HG03432 (cell line): ENCODE measurements around the gene PRH1.

Source experiments
- ATAC-seq: cut with Tn5 transposase; IDR thresholded peaks from one replicate; pipeline ENCODE4 v1.9.1; 2021; ENCODE audit warnings: mild to moderate bottlenecking, moderate library complexity; ENCODE audit not compliant: unreplicated experiment

Gene PRH1

GRCh38 chr12:10884086-10884725 lies at the start of gene PRH1:
Gene PRH1 (minus strand): TSS chr12:10884255. CDS start chr12:10884217, 38 bp downstream.
- no peak for ATAC-seq

DNA sequence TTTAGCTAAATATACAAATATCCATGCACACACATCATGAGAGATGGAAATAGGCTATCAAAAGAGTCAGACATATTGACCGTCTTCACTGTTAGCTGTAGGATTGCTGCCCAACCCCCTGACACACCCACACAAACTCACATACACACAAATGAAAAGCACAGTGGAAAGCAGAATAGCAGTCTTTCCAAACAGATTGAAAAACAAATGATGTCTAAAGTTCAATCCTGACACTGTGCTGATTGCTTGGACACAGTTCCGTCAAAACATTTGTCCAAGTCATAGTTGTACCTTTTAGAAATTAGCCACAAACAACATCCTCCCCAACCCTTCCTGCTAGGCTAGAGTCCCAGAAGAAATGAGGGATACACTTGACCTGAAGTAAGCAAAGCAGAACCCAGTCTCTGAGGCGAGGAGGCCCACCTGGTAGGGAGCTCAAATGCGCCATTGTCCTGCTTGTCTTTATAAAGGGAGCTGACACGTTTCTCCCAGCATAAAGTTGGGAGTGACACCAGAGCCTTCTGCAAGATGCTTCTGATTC lies 44.8 kb upstream of the PRH1 start, which contains the start of gene PRH2:
Gene PRH2, plus strand, starts transcription at position 491 of the 541 bp plus-strand sequence. Its CDS starts 38 bp downstream, at position 529.
- no peak for ATAC-seq

DNA sequence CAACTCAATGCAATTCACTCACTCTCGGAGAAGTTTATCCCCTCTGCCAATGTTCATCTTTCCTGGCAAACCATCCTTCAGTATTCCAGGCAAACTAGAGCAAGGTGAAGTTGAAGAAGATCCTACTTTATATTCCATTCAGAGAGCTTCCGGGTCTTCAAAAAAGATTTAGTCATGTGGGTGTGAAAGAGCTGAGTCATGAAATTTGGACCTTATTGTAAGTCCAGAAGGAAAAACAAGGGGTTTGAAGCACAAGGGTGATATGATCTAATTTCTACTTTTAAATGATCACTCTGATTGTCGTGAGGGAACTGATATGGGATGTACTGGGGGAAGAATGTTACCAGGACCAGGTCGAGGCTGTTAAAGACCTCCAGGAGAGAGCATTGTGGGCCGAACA lies 42.2 kb upstream of the PRH1 start:
- ATAC-seq = no peak

GRCh38 chr12:10919809-10920208 lies 35.8 kb upstream of the PRH1 start:
- ATAC-seq = no peak

- no peak for ATAC-seq
Observed at GRCh38 chr12:10910380-10910779, 26.3 kb upstream of the PRH1 start.

DNA sequence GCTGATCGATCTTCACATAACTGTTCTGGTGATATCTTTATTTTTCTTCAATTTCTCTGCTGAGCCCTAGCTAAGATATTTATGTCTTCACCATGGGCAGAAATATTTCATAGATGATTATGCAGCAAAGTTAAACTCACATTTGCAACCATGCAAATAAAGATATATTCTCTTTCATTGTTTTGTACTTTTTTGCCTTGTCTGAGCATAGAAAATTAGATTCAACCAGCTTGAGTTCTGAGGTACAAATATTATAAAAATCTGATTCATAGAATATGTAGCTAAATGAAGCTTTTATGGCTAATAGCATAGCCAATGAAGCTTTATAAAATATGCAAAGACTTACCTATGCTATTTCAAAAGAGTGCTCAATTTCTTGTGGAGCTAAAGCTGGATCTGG lies 25.4 kb upstream of the PRH1 start, which contains the start of gene TAS2R13:
Gene TAS2R13, minus strand, starts transcription at position 101 of the 400 bp plus-strand sequence. CDS start 264 bp downstream, outside the sequence.
- no peak for ATAC-seq

DNA sequence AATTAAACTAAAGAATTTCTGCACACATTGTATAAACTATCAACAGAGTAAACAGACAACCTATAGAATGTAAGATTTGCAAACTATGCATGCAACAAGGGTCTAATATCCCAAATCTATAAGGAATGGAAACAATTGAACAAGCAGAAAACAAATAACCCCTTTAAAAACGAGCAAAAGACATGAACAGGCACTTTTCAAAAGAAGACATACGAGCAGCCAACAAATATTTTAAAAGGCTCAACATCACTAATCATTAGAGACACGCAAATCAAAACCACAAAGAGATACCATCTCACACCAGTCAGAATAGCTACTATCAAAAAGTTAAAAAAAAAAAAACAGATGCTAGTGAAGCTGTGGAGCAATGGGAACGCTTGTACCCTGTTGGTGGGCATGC lies 20.6 kb upstream of the PRH1 start:
- no peak for ATAC-seq

DNA sequence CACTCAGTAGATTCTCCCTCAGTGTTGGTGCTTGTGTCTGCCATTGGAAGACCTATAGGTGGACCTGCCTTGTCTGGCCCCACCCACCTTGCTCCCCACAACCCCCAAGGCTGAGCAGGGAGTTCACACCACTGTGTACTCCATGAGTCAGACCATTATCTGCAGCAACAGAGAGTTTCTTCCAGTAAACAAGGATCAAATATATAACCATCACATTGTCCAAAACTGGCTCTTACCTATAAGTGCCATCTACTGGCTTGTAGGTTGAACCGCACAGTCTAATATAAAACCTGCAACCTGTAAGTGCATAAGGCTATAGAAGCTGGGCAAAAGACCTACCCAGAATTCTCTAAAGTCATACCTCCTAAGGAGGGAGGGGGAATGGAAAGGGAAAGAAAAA lies 17.4 kb upstream of the PRH1 start:
- ATAC-seq = no peak

- no peak for ATAC-seq
Observed at GRCh38 chr12:10900972-10901371, 16.9 kb upstream of the PRH1 start.

GRCh38 chr12:10900530-10900929 lies 16.5 kb upstream of the PRH1 start:
- ATAC-seq = no peak

GRCh38 chr12:10896854-10897253 lies 12.8 kb upstream of the PRH1 start:
- no peak for ATAC-seq

- ATAC-seq = no peak
Observed at GRCh38 chr12:10891937-10892336, 7.9 kb upstream of the PRH1 start.

GRCh38 chr12:10889226-10889625 lies 5.2 kb upstream of the PRH1 start:
- no peak for ATAC-seq

- ATAC-seq = no peak
Observed at GRCh38 chr12:10873378-10873777, 10.7 kb downstream of the PRH1 start.

- no peak for ATAC-seq
Observed at GRCh38 chr12:10867381-10867780, 16.7 kb downstream of the PRH1 start.

GRCh38 chr12:10863512-10864218 lies 20.4 kb downstream of the PRH1 start:
- no peak for ATAC-seq

DNA sequence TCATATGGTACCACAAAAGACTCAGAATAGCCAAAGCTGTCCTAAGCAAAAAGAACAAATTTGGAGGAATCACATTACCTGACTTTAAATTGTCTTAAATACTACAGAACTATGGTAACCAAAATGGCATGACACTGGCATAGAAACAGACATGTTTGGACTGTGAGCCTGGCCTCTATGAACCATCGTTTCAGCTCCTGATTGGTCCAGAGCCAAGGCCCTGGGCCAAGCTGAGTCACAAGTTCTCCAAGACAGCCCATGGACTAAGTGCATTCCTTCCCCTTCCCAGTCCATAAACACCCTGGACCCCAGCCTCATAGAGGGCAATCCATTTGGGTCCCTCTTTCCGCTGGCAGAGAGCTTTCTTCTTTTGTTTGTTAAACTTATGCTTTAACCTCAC lies 22.7 kb downstream of the PRH1 start:
- no peak for ATAC-seq

GRCh38 chr12:10855807-10856206 lies 28.2 kb downstream of the PRH1 start:
- ATAC-seq = no peak

DNA sequence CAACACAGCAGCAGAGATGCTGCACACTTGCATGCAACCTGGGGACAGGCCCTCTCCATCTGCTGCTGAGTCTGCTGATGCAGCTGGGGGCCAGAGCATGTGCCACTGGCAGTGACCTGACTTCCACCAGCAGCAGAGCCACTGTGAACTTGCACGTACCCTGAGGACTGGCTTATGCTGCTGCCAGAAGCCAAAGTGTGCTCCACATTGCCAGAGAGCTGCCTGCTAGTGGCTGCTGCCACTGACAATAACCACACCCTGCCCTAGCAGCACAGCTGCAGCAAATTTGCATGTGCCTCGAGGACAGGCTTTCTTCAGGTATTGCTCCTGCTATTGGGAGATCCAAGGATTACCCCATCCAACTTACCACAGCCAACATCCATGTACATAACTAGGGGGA lies 30.3 kb downstream of the PRH1 start:
- no peak for ATAC-seq

- ATAC-seq = no peak
Observed at GRCh38 chr12:10851243-10851858, 32.7 kb downstream of the PRH1 start.

GRCh38 chr12:10849425-10849878 lies 34.6 kb downstream of the PRH1 start, which contains the start of gene PRR4:
Gene PRR4 (minus strand): TSS chr12:10849475. CDS start chr12:10849437, 38 bp downstream.
- no peak for ATAC-seq
